AG20443 (cell line): Measurements from ENCODE around the gene SHROOM4.

ENCODE experiments used
- DNase-seq: peaks from one replicate; pipeline ENCODE4 v3.0.0; 2012; ENCODE audit warnings: low spot score, mixed read lengths

SHROOM4 gene, protein sequence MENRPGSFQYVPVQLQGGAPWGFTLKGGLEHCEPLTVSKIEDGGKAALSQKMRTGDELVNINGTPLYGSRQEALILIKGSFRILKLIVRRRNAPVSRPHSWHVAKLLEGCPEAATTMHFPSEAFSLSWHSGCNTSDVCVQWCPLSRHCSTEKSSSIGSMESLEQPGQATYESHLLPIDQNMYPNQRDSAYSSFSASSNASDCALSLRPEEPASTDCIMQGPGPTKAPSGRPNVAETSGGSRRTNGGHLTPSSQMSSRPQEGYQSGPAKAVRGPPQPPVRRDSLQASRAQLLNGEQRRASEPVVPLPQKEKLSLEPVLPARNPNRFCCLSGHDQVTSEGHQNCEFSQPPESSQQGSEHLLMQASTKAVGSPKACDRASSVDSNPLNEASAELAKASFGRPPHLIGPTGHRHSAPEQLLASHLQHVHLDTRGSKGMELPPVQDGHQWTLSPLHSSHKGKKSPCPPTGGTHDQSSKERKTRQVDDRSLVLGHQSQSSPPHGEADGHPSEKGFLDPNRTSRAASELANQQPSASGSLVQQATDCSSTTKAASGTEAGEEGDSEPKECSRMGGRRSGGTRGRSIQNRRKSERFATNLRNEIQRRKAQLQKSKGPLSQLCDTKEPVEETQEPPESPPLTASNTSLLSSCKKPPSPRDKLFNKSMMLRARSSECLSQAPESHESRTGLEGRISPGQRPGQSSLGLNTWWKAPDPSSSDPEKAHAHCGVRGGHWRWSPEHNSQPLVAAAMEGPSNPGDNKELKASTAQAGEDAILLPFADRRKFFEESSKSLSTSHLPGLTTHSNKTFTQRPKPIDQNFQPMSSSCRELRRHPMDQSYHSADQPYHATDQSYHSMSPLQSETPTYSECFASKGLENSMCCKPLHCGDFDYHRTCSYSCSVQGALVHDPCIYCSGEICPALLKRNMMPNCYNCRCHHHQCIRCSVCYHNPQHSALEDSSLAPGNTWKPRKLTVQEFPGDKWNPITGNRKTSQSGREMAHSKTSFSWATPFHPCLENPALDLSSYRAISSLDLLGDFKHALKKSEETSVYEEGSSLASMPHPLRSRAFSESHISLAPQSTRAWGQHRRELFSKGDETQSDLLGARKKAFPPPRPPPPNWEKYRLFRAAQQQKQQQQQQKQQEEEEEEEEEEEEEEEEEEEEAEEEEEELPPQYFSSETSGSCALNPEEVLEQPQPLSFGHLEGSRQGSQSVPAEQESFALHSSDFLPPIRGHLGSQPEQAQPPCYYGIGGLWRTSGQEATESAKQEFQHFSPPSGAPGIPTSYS (N-terminal part only)

DNA sequence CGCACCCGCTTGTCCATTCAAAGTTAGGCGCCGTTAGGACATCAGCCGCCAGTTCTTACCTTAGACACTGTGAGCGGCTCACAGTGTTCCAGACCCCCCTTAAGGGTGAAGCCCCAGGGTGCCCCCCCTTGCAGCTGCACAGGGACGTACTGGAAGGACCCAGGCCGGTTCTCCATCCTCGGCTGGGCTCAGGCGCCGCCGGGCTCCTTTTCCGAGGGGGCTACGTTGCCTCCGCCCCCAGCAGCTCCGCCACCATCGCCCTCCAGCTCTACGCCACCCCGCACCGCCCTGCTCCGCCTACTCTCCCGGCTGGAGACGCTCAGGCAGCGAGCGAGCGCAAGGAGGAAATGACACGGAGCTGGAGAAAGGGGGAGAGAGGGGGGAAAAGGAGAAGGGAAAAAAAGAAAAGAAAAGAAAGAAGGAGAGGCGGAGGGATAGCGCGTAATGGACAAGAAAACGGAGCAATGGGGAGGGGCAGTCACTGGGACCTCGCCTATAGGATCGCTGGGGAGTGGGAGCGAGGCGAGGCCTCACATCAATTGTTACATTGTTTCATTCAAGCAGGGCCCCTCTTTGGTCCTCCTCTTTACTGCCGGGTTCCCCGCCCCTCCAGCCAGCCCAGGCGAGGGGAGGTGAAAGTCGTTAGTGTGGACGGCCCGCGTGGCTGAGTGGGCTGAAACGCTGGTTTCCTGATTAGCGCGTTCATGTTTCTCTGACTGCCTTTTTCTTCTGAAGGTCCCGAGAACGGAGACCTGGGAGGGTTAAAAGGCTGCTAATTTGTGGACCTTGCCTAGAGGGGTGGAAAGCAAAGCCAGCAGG lies at the start of gene SHROOM4:
TSS of gene SHROOM4 (minus strand) at position 352 of the 819 bp plus-strand sequence. CDS start at position 176, 176 bp downstream.
- DNase-seq = peak; percentile 78

DNA sequence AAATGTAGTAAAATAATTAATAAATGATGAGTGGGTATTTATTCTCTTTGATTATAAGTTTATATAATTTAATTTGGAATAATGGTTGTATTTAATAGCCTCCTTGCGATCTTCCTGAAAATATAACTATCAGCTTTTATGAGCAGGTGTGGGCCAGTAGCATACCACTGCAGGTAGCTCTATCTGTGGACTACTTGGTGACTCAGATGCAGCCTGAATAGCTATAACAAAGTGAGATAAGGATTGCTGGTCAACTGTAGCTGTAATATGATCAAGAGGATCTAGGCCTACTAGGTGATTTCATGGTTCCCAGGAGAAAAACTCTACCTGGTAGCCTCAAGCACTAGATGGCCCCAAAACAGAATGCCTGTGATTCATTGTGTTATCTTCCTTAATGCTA lies 49.5 kb upstream of the SHROOM4 start:
- no peak for DNase-seq

DNA sequence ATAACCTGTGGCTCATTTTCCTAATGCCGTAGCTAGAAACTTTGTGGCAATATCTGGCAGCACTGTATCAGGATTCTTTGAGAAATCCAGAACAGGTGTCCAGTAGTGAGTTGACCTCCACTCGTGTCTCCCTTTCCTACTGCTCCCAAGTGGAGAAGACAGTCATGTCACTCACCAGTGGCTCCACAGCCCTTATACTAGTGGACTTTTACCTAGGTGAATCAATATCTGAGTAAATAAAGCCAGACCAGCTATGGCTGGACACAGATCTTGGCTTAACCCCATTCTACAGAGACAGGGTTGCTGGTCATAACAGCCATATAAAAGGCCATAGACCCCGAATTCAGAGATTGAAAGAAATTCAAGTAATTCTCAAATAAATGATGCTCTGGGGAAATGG lies 46.5 kb upstream of the SHROOM4 start:
- DNase-seq = no peak

DNA sequence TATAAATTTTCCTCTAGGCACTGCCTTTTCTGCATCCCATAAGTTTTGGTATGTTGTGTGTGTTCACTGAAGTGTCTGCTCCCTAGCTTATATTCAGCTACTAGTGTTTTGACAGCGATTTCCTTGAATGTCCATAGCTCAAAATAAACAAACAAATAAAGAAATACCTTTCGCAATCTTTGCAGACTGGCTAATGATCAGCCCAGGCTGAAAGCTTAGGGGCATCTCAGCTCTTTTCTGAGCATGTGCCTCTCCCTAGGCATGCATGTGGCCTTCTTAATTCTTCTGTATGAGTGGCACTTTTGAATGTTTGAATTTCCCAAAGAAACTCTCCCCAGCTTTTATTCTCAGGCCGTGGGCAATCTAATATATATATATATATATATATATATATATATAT lies 44.6 kb upstream of the SHROOM4 start:
- DNase-seq = no peak

DNA sequence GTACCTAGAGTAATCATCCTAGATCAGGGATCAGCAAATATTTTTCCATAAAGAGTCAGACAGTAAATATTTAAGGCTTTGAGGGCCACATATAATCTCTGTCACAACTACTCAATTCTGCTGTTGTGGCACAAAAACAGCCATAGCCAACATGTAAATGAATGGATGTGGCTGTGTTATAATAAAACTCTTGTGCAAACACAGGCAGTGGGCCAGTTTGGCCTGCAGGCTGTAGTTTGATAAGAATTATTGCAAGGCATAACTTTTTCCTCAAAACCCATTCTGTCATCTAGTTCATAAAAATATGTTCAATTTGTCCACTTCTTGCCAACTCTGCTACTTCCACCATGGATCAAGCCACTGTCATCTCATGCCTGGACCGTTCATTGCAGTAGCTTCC lies 39.4 kb upstream of the SHROOM4 start:
- DNase-seq = no peak

DNA sequence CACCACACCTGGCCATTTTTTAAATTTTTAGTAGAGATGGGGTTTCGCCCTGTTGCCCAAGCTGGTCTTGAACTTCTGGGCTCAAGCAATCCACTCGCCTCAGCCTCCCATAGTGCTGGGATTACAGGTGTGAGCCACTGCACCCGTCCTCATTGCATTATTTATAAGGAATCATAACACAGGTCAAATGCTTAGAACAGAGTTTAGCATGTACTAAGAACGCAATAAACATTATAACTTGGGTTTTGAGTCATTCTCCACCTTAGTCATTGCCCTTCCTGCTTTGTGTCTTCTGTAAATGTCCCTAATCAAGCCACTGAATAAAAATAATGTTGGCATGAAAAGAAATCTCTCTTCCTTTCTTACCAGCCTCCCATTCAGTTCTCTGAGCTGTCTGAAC lies 38.5 kb upstream of the SHROOM4 start:
- no peak for DNase-seq

DNA sequence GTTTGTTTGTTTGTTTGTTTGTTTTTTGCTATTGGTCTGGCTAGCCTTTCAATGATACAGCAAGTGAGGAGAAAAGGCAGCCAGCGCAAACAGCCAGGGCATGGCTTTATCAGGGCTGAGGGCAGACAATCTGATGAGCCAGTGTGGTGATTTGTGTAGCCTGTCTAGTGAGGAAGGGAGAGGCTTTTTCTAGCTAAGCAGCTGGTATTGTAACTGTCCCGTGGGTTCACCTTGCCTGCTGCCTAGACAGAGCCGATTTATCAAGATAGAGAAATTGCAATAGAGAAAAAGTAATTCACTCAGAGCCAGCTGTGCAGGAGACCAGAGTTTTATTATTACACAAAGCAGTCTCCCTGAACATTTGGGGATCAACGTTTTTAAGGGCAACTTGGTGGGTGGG lies 28.2 kb upstream of the SHROOM4 start:
- no peak for DNase-seq

DNA sequence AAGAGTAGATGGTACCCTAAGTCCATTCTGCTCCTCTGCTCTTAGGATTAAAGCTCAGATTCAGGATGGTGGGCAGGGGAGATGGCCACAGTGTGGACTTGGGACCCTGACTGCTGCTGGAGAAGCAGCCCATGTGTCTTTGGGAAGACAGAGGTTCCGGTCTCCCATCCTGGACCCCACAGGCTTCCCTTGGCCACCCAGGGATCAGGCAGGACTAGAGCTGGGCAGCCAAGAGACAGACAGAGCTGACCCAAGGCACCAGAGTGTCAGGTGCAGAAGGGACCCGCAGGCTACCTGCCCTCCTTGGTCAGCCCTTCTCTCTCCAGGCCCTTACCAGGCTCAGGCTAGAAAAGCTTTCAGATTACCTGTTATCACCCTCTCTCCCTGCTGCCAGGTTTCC lies 25.7 kb upstream of the SHROOM4 start:
- no peak for DNase-seq

DNA sequence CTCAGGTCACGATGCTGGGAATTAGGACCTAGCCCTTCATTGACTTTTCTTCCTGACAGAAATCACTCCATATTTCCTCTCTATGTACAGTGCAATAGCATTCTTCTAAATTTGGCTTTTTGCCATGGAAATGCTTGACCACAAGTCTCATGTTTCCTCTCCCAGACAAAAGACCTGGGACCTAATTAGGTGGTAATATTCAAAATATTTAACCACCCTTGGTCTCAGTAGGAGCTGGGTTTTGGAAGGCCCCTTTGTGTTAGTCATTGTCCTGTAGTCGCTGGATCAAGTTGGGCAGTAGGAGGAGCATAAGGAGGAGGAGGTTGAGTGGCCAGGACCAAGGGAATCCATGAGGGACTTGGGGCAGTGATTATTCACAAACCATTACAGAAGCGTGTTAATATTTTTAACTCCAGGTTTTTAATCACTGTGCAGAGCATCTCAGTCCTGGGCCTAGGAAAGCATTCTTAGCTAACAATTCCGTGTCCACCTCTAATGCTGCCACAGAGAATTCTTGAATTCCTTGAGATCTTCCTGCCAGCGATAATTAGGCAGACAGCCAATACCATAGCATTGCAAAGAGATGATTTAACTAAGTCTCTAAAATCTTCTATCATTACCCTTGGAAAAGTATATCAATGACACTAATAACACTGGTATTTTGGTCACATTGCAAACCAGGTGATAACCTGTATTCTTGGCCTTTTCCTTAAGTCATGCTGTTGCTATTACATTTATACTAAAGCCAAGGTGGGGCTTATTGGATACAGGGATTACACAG lies 25.0 kb upstream of the SHROOM4 start:
- DNase-seq = peak; percentile 10

DNA sequence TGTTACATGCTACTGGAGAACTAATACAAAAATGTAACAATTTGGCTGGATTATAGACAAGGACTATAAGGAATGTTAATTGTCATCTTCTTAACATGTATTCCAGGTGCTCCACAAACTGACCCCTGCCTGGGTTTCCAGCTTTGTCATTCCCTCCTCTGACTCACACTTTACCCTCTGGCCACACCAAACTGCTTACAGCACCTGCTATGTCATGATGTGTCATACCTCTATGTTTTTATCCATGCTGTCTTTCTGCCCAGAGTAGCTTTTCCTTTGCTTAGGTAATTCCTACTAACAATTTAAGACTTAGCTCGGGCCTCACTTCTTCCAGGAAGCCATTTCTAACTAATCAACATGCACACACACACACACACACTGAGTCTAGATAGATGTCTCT lies 14.0 kb upstream of the SHROOM4 start:
- no peak for DNase-seq

DNA sequence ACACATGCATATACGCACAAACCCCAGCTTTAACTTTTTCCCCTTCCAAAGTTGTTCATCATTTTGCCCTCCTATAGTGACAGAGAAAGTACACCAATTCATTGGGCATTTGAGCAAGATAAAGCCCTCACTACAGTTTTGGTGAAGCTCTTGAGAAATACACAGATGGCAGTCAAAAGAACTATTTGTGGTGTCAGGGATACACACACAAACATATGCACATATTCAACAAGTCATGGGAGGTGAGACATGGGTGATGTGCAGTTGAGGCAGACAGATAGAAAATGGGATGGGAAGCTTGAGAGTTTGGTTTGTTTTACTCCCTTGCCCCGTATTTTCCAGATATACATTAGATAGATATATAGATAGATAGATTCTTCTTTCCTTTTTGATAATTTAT lies 11.8 kb upstream of the SHROOM4 start:
- no peak for DNase-seq

DNA sequence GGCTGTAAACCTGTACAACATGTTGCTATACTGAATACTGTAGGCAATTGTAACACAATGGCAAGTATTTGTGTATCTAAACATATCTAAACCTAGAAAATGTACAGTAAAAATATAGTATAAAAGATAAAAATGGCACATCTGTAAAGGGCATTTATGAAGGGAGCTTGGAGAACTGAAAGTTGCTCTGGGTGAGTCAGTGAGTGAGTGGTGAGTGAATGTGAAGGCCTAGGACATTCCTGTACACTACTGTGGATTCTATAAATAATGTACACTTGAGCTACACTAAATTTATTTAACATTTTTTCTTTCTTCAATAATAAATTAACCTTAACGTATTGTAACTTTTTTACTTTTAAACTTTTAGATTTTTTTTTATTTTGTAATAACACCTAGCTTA lies 5.0 kb upstream of the SHROOM4 start:
- no peak for DNase-seq

DNA sequence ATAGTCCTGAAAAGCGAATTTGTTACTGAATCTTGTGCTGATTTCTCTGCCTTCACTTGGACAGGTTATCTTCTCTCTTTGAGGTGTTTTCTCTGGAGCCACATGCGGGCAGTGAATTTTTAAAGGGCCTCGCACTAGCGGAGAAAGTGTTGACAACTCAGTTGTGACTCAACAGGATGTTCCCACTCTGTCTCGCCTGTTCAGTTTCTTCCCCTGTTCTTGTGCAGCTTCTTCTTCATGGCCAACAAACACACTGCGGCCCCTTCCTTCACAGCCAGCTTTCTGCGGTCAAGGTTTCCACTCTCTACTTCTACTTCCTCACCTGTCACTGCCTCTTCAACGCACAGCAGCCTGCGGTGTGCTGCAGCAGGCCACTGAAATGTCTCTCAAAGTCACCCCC lies 1.1 kb upstream of the SHROOM4 start:
- DNase-seq = no peak

DNA sequence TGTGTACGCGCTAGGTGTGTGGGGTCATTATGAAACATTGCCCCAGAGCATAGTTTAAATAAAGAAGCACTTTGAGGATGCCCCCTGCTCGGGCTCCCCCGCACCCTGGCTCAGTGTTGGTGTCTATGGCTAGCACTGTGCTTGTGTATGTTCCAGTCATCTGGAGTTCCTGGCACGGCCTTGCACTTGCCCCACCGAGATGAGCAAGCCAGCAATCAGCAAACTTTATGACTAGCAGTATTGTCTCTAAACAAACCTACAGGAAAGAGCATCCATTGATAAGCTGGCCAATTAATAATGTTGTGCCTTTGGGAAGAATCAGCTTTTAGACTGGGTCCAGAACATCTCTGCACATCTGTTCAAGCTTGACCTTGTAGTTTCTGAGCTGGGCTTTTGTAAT lies 707 bp upstream of the SHROOM4 start:
- no peak for DNase-seq

DNA sequence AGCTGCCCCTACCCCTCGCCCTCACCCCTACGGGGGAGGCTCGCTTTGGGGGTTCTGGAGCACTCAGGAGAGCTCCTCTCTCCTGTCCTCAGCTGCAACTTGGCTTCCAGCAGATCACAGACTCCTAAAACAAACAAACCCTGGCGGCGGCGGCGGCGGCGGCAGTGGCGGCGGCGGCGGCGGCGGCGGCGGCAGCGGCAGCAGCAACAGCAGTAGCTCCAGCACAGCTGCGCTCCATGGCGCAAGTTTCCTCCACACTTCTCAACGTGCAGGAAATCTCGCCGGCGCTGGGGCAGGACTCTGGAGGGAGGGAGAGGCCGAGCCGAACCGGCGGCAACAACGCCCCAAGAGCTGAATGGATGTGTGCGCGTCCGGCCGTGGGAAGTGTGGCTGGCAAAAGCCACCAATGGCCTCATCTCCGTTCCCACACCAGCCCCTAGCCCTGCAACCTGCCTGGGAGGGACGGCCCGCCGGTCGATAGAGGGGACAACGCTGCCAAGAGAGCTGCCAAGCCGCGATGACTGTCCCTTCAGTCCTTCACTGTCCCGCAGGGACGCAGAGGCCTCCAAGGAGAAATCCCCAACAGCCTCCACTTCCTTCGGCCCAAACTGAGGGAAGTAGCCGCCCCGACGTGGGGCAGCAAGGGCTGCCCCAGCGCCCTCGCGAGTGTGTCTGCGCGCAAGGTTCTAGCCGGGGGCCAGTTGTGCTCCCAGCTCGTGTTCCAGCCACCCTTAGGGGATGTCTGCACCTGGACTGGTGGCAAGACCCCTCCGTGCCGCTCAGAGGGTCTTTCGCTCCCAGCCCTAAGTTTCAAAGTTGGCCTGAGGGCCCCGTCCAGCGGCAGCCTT lies 775 bp downstream of the SHROOM4 start:
- DNase-seq = peak; percentile 63

DNA sequence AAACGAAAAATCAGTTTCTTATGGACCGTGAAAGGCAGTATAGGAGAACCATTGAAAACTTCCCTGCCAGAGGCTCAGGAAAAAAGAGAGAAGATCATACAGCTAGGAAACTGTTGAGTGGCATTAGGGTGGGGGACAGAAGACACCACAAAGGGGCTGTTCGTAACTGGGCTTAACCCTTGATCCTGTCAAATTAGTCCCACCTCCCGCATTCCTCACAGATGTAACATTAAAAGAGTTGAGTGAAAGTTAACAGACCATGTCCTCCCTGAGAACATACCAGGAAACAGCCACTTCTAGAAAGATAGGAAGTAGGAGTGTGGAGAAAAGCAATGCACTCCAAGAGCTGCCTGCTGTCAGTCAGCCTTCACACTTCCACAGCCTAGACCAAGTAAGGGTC lies 8.7 kb downstream of the SHROOM4 start:
- DNase-seq = no peak

DNA sequence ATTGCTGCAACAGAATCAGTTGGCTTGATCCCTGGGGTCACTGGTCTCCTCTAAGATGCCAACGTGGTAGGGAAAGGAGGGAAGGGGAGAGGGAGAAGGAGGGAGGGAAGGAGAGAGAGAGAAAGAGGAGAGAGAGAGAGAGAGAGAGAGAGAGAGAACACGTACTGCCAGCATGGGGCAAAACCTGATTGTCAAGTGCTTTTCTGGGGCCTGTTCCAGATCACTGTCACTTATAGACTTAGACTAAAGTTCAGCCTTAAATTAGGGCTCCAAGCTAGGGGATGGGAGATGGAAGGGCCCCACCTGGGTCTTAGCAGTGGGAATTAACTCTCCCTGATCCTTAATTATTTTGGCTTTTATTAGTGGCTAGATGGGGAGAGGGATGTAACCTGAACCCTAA lies 12.9 kb downstream of the SHROOM4 start:
- DNase-seq = no peak

DNA sequence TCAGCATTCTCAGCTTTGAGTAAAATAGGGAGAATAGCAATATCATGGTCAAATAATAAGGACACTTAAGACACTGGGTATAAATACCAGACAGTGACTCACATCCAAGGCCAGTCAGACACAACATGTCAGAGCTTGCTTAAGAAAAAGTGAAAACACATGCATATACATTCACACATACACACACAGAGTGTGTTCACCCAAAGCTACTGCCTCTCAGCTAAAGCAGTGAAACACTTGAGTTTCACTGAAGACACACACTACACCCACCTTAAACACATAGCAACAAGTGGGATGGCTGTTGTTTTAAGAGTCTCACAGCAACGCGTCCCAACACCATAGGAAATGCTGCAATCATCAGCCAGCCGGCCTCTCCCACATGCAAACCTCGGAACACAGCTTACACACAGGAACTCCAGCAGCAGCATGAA lies 14.4 kb downstream of the SHROOM4 start:
- peak; percentile 61 for DNase-seq

DNA sequence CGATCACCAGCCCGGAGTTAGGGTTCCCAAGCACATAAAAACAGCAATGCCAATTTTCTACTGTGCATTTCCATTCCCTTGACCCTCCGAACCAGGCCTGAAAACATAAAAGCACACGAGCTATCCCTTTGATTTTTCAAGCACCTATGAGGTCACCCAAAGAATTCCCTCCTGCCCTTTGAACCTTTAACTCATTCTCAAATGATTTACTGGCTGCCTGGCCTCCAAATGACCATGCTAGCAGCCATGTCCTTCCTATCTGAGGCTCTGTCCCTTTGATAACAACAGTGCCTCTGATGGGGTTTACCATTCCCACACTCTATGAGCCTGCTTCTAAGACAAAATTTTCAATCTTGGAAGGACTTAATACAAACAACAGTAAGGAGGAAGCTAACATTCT lies 15.2 kb downstream of the SHROOM4 start:
- DNase-seq = no peak

DNA sequence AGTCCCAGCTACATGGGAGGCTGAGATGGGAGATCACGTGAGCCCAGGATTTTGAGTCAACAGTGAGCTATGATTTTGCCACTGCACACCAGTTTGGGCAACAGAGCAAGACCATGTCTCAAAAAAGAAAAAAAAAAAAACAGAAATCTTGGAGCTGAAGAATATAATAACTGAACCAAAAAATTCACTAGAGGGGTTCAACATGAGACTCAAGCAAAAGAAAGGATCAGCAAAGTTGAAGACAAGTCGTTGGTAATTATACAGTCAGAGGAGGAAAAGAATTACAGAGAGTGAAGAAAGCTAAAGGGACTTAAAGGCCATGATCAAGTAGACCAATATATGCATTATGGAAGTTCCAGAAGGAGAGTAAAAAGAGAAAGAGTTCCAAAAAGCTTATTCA lies 26.9 kb downstream of the SHROOM4 start:
- DNase-seq = no peak
